Measurements from ENCODE around the gene RRAS. TPM values are rescaled to one million over a fixed set of nuclear protein-coding genes. Genes with fewer than 3 reads are reported as not detected.

The RRAS gene
- total RNA-seq, 4 donors from 2014 or later = 134 to 205 (median 187) TPM

DNA sequence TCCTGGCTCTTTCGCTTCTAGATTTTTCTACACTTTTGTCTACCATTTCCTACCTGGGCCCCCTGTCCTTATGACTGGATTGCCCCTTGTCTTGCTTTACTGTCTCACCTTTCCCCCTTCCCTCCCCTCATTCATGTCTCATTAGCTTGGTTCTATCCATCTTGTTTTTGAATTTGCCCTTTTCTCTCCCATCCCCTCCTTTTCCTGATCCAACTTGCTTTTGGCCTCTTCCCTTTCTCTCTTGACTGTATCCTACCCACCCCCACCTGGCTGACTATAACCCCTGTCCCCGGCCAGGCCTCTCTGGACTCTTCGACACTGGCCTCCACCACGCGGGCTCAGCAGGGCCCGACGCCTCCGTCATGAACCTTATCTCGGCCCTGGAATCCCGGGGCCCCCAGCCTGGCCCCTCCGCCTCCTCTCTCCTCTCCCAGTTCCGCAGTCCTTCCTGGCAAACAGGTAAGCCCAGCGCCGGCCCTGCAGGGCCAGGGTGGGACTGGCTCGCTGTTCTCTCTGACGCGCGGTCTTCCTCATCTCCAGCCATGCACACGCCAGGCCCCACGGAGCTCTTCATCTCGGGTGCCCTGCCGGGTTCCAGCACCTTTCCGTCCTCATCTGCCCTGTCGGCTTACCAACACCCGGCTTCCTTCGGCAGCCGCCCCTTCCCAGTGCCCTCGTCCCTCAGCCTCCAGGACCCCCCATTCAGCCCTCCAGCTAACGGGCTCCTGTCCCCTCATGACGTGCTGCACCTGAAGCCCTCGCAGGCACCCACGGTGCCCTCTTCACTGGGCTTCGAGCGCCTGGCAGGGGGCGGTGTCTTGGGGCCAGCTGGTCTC lies 45.6 kb downstream of the RRAS start:
- Histone ChIP-seq H3K4me3 (no peak overlapping the region), H3K9me3 (no peaks in the 10 kb centered on the region), H3K27ac (replicated peaks in 1 of 4) (peak overlapping the region; percentile 84 to 96 (median 94)), H3K36me3 (peaks cover 40 to 55% (median 53%) of the 10 kb centered on the region in 4 donors), H3K27me3 (no peaks in the 10 kb centered on the region), H3K4me1 (peaks cover 22 to 48% (median 44%) of the 10 kb centered on the region in 4 donors)
- no peak for DNase-seq (ENCODE audit: extremely low spot score)
- intact Hi-C loops (cut with DNase I) = loop anchor here (5.0 kb wide), 1 partner anchor 83 kb away; the partner anchor contains the start of gene PRMT1
- WGBS = 92% methylated on average over 32 of the region's 35 CpGs
- TF ChIP-seq EP300 (IDR thresholded peaks at IDR 0.05) = no peak
- TF ChIP-seq, protein P1, sequence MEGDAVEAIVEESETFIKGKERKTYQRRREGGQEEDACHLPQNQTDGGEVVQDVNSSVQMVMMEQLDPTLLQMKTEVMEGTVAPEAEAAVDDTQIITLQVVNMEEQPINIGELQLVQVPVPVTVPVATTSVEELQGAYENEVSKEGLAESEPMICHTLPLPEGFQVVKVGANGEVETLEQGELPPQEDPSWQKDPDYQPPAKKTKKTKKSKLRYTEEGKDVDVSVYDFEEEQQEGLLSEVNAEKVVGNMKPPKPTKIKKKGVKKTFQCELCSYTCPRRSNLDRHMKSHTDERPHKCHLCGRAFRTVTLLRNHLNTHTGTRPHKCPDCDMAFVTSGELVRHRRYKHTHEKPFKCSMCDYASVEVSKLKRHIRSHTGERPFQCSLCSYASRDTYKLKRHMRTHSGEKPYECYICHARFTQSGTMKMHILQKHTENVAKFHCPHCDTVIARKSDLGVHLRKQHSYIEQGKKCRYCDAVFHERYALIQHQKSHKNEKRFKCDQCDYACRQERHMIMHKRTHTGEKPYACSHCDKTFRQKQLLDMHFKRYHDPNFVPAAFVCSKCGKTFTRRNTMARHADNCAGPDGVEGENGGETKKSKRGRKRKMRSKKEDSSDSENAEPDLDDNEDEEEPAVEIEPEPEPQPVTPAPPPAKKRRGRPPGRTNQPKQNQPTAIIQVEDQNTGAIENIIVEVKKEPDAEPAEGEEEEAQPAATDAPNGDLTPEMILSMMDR (IDR thresholded peaks at IDR 0.05) = no peak
- TF ChIP-seq POLR2AphosphoS5 (IDR thresholded peaks at IDR 0.05) = no peak
- no peak for TF ChIP-seq POLR2A (IDR thresholded peaks at IDR 0.05; ENCODE audit: low read depth)

DNA sequence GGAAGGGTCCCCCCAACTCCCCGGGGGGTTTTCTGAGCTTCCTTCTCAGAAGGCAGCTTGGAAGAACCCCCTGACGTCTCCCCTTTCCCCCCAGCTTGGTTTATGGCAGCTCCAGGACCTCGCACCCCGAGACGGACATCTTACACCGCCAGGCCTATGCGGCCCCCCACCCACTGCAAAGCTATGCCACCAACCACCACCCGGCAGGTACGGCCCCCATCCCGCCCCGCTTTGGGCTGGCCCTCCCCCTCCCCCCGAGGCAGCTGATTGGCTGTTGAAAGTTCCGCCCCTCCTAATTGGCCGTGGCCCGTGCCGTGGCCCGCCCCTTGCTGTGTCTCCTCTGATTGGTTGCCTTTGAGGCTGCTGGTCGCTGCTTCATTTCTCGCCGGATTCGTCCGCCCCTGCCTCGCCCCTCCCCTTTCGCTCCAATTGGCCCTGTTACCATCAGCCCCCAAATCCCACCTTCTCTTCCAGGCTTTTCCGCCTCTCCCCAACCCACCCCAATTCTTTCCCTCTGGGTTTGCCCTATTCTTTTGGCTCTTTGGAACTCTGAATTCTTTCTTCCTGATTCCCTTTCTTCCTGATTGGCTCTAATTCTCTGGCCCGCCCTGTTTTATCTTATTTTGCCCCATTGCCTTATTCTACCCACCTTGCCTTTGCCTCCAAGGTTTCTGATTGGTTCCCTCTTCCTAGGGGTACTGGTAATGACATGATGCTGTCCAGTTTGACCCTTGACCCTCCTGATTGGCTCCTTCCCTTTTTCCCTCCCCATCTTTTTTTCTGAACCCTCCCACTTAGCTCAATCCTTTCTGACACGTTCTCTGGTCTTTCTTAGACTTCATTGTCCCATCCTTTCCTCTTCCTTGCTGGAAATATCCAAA lies 46.5 kb downstream of the RRAS start:
- intact Hi-C loops (cut with DNase I) = loop anchor here (2.0 to 5.0 kb wide), 2 partner anchors 45 to 84 kb away; partner anchors contain the start of gene PRMT1
- no peak for TF ChIP-seq EP300 (IDR thresholded peaks at IDR 0.05)
- peak; percentile 14 to 51 for TF ChIP-seq POLR2AphosphoS5 (IDR thresholded peaks at IDR 0.05)
- TF ChIP-seq, protein P1 (IDR thresholded peaks at IDR 0.05) = peak in 1 of 3 experiments; percentile 18
- no peak for TF ChIP-seq POLR2A (IDR thresholded peaks at IDR 0.05; ENCODE audit: low read depth)
- peak; percentile 99 for DNase-seq (ENCODE audit: extremely low spot score)
- Histone ChIP-seq H3K4me1 (peaks cover 22 to 48% (median 44%) of the 10 kb centered on the region in 4 donors), H3K4me3 (peak overlapping the region; percentile 85 to 96 (median 92)), H3K9me3 (no peaks in the 10 kb centered on the region), H3K27ac (replicated peaks in 1 of 4) (peak overlapping the region; percentile 84 to 96 (median 94)), H3K36me3 (peaks cover 36 to 46% (median 44%) of the 10 kb centered on the region in 4 donors), H3K27me3 (no peaks in the 10 kb centered on the region)
- 13% methylated on average over 27 of the region's 27 CpGs for WGBS

DNA sequence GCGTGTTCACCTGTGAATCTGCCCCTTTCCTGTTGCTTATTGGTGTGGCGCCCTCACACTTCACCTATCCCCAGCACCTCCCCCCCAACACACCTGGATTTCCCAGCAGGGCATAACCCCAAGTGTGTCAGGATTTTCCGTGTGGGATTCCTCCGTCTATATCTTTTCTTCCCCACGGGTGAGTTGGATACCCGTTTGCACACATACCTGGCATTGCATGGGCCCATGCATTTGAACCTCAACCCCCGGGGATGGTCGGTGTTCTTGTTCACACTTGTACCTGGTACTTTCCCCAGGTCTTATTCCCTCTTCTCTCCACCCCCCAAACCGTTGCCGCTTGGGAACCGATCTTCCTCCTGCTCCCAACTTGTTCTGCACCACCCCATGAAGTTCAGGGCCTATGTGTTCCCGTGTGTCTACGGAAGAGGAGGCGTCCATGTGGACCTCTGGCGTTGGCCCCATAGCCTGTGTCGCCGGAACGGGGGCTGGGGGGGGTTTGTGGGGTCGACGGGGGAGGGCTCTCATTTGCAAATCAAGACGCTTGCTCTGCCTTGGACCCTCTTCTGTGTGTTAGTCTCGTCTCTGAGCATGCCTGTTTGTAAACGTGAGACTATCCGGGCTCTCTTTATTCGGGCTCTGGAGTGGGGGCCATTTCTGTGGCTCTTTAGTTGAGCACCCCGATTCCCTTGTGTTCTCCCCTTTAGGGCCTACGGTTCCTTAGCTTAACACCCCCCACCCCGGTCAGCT lies 47.3 kb downstream of the RRAS start:
- Histone ChIP-seq H3K36me3 (peaks cover 34 to 37% (median 37%) of the 10 kb centered on the region in 4 donors), H3K4me3 (peak overlapping the region; percentile 85 to 96 (median 92)), H3K4me1 (peaks cover 22 to 48% (median 44%) of the 10 kb centered on the region in 4 donors), H3K27me3 (no peaks in the 10 kb centered on the region), H3K27ac (replicated peaks in 1 of 4) (peak overlapping the region; percentile 84 to 96 (median 94)), H3K9me3 (no peaks in the 10 kb centered on the region)
- DNase-seq (ENCODE audit: extremely low spot score) = no peak
- TF ChIP-seq EP300 (IDR thresholded peaks at IDR 0.05) (no peak), POLR2AphosphoS5 (IDR thresholded peaks at IDR 0.05) (no peak), POLR2A (IDR thresholded peaks at IDR 0.05; ENCODE audit: low read depth) (no peak)
- TF ChIP-seq, protein P1 (IDR thresholded peaks at IDR 0.05) = no peak
- WGBS = 4% methylated on average over 22 of the region's 28 CpGs
- intact Hi-C loops (cut with DNase I) = loop anchor here (2.0 to 5.0 kb wide), 2 partner anchors 46 to 85 kb away; partner anchors contain the start of gene PRMT1
